ENCODE data around the gene PPFIA3.

DNA sequence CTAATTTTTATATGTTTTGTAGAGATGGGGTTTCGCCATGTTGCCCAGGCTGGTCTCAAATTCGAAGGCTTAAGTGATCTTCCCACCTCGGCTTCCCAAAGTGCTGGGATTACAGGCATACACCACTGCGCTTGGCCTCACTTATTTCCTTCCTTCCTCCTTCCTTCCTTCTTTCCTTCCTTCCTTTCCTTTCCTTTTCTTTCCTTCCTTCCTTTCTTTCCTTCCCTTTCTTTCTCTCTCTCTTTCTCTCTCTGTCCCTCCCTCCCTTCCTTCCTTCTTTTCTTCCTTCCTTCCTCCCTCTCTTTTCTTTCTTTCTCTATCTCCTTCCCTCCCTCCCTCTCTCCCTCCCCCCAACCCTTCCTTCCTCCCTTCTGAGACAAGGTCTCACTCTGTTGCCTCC lies 75.1 kb downstream of the PPFIA3 start:
- no peak for TF ChIP-seq SUZ12 (IDR thresholded peaks at IDR 0.05; ENCODE audit: extremely low read depth, insufficient read depth, insufficient read length)
- no peak for TF ChIP-seq ZNF274 (IDR thresholded peaks at IDR 0.05; ENCODE audit: low read depth, low read length)
- TF ChIP-seq YY1 (IDR thresholded peaks at IDR 0.05; ENCODE audit: insufficient read depth, insufficient read length): no peak

Data from NT2/D1 (cell line).